GM21390 (cell line): ENCODE results near the gene LITAF.

ENCODE experiments used
- ATAC-seq: cut with Tn5 transposase; IDR thresholded peaks from one replicate; pipeline ENCODE4 v1.9.1; 2021; ENCODE audit not compliant: unreplicated experiment

Gene LITAF

DNA sequence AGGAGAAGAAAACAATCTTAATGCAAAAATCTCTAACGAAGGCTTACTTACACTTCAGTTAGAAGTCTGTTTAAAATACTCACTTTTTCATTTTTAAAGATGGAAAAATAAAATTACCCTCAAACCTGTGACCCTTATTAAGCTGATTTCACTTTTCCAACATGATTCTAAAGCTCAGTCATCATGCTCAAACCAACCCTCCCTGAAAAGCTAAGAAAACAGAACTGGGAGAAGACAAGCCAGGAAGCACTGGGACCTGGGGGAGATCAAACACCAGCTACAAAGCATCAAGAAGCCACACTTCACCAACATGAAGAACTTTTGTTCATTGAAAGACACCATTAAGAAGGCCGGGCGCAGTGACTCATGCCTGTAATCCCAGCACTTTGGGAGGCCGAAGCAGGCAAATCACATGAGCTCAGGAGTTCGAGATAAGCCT lies 88.8 kb downstream of the LITAF start:
- no peak for ATAC-seq
